ENCODE data around the gene RBFOX1.

The RBFOX1 gene

GRCh38 chr16:7545251-7545650 is 212.6 kb downstream of the RBFOX1 start:
- DNase-seq: no peak

DNA sequence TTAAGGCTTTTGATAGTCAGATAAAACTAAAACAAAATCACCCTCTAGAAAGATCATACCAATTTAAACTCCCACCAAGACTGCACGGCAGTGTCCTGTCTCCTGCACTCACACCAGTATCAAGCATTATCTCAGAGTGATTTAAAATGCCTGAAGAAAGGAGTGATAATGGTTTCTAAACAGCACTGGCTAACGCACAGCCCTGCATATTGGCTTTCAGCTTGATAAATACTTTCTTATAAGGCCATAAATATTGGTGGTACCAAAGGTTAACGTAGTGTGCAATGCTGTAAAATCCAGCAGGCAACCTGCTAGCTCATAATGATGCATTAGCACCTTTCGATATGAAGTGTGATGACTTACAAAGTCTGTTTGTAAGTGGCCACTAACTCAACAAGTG is 214.3 kb downstream of the RBFOX1 start:
- DNase-seq: no peak

DNA sequence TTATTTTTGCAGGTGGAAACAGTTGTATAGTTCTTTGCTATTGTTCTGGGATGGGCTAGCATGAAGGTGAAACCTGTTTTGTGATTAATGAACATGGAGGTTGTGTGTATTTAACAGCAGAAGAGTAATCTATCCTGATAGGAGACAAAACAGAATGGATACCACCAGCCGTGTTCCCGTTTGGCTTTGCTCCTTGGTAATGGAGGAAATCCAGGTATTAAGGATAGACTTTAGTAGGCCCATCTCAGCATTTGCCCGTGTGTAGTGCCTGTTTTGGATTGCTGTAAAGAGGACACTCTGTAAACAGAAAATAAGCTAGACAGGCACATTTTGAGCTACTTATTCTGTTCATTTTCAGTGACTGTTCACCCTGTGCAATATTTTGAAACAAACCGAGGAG is 215.1 kb downstream of the RBFOX1 start:
- no peak for DNase-seq

DNA sequence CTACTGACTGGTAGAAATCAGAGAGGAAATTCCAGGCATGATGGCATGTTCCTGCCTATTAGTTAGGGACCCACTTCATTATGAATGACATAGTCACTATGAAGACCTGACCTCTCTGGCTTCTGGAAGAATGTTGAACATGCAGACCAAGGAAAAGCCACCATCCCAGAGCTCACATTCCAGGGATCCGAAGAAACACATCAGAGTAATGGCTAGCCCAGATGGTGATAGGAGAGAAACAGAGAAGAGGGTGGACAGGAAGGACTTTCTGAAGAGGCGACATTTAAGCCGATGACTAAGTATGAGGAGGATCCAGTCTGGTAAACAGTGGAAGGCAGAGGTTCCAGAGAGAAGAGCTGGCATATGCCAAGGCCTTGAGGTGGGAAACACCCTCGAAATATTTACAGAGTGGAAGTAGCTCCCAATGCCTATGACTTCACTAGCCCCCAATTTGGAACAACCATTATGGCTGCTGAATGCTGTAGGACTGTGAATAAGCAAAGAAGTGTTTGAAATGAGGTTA is 216.2 kb downstream of the RBFOX1 start:
- DNase-seq: no peak

DNA sequence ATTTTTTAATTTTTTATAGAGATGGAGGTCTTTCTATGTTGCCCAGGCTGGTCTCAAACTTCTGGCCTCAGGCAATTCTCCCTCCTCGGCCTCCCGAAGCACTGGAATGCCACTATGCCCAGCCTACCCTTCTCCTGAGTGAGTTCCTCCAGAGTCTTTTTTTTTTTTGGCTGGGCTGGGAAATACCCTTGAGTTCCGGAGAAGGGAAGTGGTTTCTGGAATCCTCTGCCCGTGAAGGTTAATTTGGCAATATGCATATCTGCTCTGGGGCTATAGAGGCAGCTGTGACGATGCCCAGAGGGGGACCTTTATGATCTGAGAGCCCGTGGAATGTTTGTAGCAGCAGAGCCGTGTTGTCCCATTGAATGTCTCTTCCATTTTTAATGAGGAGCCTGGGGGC is 217.5 kb downstream of the RBFOX1 start:
- no peak for DNase-seq

DNA sequence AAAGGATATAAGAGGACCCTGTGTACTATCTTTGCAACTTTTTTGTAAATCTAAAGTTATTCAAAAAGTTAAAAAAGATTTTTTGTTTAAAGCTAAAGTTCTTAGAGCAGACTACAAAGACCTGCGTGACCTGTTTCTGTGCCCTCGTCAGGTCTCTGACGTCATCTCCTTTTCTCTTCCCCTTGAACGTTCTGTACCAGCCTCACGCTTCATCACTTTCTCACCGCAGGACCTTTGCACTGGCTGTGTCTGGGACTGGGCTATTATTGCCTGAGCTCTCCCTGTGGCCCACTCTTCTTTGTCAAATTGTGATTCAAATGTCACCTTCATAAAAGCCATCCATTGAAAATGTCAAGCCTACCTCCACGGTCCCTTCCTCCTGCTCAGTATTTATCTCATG is 222.8 kb downstream of the RBFOX1 start:
- no peak for DNase-seq

GRCh38 chr16:7561908-7562405 is 229.3 kb downstream of the RBFOX1 start:
- DNase-seq: no peak

DNA sequence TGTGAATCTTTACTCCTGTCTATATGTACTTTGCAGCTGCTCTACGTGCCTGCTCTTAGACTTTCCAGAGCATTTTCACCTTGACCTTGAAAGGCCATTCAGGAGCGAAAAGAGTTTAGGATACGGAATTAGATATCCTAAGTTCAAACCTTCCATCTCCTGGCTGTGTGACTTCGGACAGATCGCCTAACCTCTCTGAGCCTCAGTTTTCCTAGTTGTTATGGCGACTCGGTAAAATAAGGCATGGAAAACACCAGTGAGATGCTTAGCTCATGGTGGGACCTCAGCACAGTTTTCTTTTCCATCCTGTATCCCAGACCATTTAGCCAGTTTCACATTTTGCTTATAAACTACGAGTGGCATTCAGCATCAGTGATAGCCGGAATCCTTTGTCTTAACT is 233.7 kb downstream of the RBFOX1 start:
- DNase-seq: no peak

DNA sequence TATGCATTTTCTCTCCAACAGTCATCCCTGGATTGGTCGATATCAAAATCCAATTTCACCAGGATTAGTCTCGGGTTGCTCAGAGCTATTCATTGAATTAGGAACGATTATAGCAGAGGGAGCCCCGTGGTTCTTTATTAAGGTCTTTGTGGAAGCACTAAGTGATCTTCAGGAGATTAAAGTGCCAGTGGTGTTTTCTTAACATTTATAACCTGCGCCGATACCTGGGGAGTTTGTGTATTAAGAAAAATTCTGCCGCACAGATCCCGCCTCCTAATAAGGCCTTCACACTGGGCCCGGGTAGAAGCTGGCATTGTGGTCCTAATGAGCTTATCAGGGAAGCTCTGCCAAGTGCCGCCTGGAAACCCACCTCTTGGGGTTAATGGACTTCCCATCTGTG is 238.7 kb downstream of the RBFOX1 start:
- DNase-seq: no peak

GRCh38 chr16:7577588-7577987 is 244.9 kb downstream of the RBFOX1 start:
- DNase-seq: no peak

DNA sequence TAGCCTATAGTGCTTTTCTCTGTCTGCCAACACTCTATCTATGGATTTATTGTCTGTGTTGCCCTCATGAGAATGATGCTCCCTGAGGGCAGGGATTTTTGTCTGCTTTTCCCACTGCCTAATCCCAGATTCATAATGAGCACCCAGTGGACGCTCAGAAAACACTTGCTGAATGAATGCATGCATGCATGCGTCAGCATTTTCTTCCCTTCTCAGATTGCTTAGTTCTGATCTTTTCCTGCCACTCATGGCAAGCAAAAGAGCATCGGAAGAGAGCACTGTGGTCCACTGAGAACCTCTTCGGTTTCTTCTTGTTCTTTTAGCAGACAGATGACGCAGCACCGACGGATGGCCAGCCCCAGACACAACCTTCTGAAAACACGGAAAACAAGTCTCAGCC is 246.8 kb downstream of the RBFOX1 start:
- no peak for DNase-seq

DNA sequence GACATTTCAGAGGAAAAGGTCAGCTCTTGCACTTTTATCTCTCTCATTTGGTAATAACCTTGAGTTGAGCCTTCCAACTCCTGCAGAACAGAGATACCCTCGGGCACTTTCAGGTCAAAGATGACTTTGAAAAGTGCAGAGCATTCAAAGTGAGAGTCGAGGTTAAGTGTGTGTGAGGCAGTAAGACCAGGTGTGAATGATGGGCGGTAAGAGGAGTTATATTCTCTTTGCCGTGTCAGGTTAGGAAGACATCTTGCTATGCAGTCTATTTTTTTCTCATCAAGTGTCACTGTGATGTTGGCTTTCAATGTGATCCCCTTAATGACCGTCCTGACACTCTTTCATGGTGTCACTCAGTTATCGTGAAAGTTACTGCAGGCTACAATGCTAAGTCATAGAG is 248.5 kb downstream of the RBFOX1 start:
- no peak for DNase-seq

GRCh38 chr16:7583396-7583795 is 250.8 kb downstream of the RBFOX1 start:
- DNase-seq: no peak

DNA sequence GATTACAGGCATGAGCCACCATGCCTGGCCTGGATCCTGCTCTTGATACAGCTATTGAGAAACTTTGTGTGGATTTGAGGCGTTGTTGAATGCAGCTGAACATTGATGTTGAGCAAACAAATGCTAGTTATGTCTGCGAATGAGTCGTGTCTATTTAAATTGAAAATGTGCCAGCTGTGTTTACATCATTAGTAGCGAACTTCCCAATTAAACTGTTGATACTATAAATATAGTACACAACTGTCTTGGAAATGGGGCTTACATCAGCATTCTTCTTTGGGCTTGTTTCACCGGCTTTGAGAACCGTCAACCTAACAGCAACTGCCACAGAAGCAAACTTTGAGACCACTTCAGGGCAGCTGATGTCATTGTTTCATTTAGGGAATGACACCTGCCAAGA is 251.9 kb downstream of the RBFOX1 start:
- no peak for DNase-seq

- DNase-seq: no peak
These were observed 253.1 kb downstream of the RBFOX1 start for GRCh38 chr16:7585705-7586104.

- no peak for DNase-seq
These were observed 258.3 kb downstream of the RBFOX1 start for GRCh38 chr16:7590934-7591333.

GRCh38 chr16:7596308-7596707 is 263.7 kb downstream of the RBFOX1 start:
- DNase-seq: no peak

GRCh38 chr16:7597677-7598076 is 265.0 kb downstream of the RBFOX1 start:
- DNase-seq: no peak

DNA sequence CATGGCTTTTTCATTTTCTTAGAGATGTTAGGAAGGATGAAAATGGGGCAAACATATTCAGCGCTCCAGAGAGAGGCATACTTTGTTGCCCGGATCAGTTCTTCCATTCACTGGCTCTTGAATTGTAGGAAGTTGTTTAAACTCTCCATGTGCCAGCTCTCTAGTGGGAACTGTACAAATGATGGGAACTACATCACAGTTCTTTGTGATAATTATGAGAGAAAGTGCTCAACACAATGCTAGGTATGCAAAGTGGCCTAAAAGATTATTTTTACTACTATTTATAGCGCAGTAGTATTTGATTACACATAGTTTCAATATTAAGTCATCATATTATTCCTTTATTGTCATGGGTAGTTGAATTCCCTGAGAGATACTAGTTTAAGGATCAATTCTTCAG is 268.5 kb downstream of the RBFOX1 start:
- DNase-seq: no peak

- DNase-seq: no peak
These were observed 269.8 kb downstream of the RBFOX1 start for GRCh38 chr16:7602291-7602950.

- no peak for DNase-seq
These were observed 273.2 kb downstream of the RBFOX1 start for GRCh38 chr16:7605812-7606211.

GRCh38 chr16:7612671-7613070 is 280.0 kb downstream of the RBFOX1 start:
- no peak for DNase-seq

- no peak for DNase-seq
These were observed 280.9 kb downstream of the RBFOX1 start for GRCh38 chr16:7613518-7613917.

DNA sequence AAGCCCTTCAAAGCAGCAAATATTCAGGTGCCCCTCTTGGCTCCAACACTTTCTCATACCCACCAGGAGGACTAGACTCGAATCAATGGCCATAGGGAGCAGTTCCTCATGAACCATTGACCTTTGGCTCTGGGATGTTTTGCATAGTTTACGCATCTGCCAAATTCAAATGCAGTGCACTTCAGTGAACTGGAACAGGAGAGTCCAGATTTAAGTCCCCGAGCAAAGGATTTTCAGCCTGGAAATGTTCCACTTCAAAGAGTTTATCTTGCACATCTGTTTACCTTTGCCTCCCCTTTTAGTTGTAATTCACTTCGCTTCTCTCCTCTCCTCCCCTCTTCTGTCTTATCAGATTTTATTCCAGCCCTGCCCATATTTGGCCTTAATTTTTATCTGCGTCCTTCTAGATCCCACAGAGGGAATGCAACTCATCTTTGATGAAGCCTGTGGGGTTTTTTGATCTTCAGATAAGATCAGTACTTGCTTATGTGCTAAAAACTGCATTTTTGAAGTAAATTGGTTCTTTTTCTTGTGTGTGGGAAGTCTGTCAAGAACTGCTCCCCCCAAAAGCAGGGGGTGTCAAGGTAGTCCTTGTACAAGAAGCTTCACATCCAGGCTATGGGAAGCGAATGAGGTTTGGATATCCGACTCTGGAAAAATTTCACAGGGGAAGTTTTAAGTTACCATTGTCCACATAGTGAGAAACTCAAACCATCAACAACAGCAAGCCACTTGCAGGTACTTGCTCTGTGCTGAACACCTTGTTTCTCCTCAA is 281.6 kb downstream of the RBFOX1 start:
- no peak for DNase-seq

Measured in Kasumi-1 (cell line).